HEK293T (cell line): Measurements from ENCODE around the gene CD69.
A peak's percentile ranks its signal among the peaks of the same experiment; 100 is the strongest.

ENCODE experiments used
- CTCF ChIA-PET: fragments of 350-600 bp; formaldehyde crosslinking; extraction: SDS; loops from one replicate; lab custom pipeline; 2021; ENCODE audit warnings: antibody characterized with exemption, inconsistent platforms; lab: Yijun Ruan, JAX
- POLR2A ChIA-PET: fragments of 350-600 bp; formaldehyde crosslinking; extraction: SDS; loops from one replicate; lab custom pipeline; 2020; ENCODE audit warnings: antibody characterized with exemption, inconsistent platforms; lab: Yijun Ruan, JAX
- DNase-seq: peaks from one replicate; pipeline ENCODE4 v3.0.0; 2012; ENCODE audit warnings: mixed read lengths; ENCODE audit errors: extremely low spot score
- ARNT ChIP-seq: fragments of 450-650 bp; IDR thresholded peaks from 2 replicates; pipeline ENCODE4 v1.6.1; 2017; ENCODE audit warnings: mild to moderate bottlenecking
- BHLHE40 ChIP-seq: fragments of 450-650 bp; IDR thresholded peaks from 2 replicates; pipeline ENCODE4 v1.6.1; 2016; ENCODE audit warnings: mild to moderate bottlenecking, moderate library complexity, borderline replicate concordance
- CTBP1 ChIP-seq: fragments of 450-650 bp; IDR thresholded peaks from 2 replicates; pipeline ENCODE4 v1.6.1; 2016; ENCODE audit warnings: borderline replicate concordance
- ELF4 ChIP-seq: fragments of 450-650 bp; IDR thresholded peaks from 2 replicates; pipeline ENCODE4 v1.6.1; 2017; ENCODE audit warnings: antibody characterized with exemption
- FOXA1 ChIP-seq: fragments of 450-650 bp; IDR thresholded peaks from 2 replicates; pipeline ENCODE4 v1.6.1; 2016; ENCODE audit warnings: mild to moderate bottlenecking
- FOXK2 ChIP-seq: fragments of 450-650 bp; IDR thresholded peaks from 2 replicates; pipeline ENCODE4 v1.6.1; 2016; ENCODE audit warnings: mild to moderate bottlenecking
- FOXM1 ChIP-seq: fragments of 450-650 bp; IDR thresholded peaks from 2 replicates; pipeline ENCODE4 v1.6.1; 2017; ENCODE audit warnings: mild to moderate bottlenecking, borderline replicate concordance
- HDGF ChIP-seq: fragments of 450-650 bp; IDR thresholded peaks from 2 replicates; pipeline ENCODE4 v1.6.1; 2017; ENCODE audit warnings: antibody characterized with exemption, borderline replicate concordance
- L3MBTL2 ChIP-seq: fragments of 450-650 bp; conservative IDR thresholded peaks from 2 replicates; pipeline ENCODE4 v1.6.1; 2016; ENCODE audit warnings: mild to moderate bottlenecking
- LEF1 ChIP-seq: fragments of 450-650 bp; IDR thresholded peaks from 2 replicates; pipeline ENCODE4 v1.6.1; 2017; ENCODE audit warnings: mild to moderate bottlenecking, borderline replicate concordance
- NFRKB ChIP-seq: fragments of 450-650 bp; IDR thresholded peaks from 2 replicates; pipeline ENCODE4 v1.6.1; 2016; ENCODE audit warnings: mild to moderate bottlenecking, moderate library complexity
- PKNOX1 ChIP-seq: fragments of 450-650 bp; IDR thresholded peaks from 2 replicates; pipeline ENCODE4 v1.6.1; 2016
- SP1 ChIP-seq: fragments of 450-650 bp; IDR thresholded peaks from 2 replicates; pipeline ENCODE4 v1.6.1; 2017
- SUZ12 ChIP-seq: fragments of 450-650 bp; IDR thresholded peaks from 2 replicates; pipeline ENCODE4 v1.6.1; 2016; ENCODE audit warnings: mild to moderate bottlenecking
- TARDBP ChIP-seq: fragments of 450-650 bp; IDR thresholded peaks from 2 replicates; pipeline ENCODE4 v1.6.1; 2016
- ZNF384 ChIP-seq: fragments of 450-650 bp; IDR thresholded peaks from 2 replicates; pipeline ENCODE4 v1.6.1; 2016

Gene CD69

GRCh38 chr12:9799961-9800360, 39.3 kb upstream of the CD69 start:
- ChIA-PET CTCF (interaction anchor here (1.1 to 2.8 kb wide), 3 partner anchors 50 to 57 kb away, joined by 3 to 17 read pairs (median 3); no protein-coding TSS in a partner anchor), POLR2A (no interaction called here)
- DNase-seq = no peak
- TF ChIP-seq FOXK2 (no peak), ELF4 (no peak), L3MBTL2 (no peak), NFRKB (no peak), SP1 (no peak), PKNOX1 (no peak), LEF1 (no peak), HDGF (no peak), SUZ12 (no peak), CTBP1 (no peak), TARDBP (no peak), ARNT (no peak), ZNF384 (no peak), FOXA1 (no peak)

GRCh38 chr12:9797722-9798619, 37.3 kb upstream of the CD69 start:
- ChIA-PET POLR2A (no interaction called here), CTCF (interaction anchor here (0.6 to 2.8 kb wide), 3 partner anchors 48 to 74 kb away, joined by 3 to 17 read pairs (median 3); no protein-coding TSS in a partner anchor)
- peak; percentile 37 for DNase-seq
- no peak for TF ChIP-seq ZNF384
- no peak for TF ChIP-seq HDGF
- no peak for TF ChIP-seq FOXK2
- no peak for TF ChIP-seq ARNT
- no peak for TF ChIP-seq TARDBP
- TF ChIP-seq ELF4 = no peak
- no peak for TF ChIP-seq L3MBTL2
- no peak for TF ChIP-seq SUZ12
- no peak for TF ChIP-seq FOXA1
- no peak for TF ChIP-seq NFRKB
- TF ChIP-seq LEF1 = no peak
- TF ChIP-seq BHLHE40 = no peak
- TF ChIP-seq SP1 = no peak
- TF ChIP-seq FOXM1 = no peak
- no peak for TF ChIP-seq CTBP1
- no peak for TF ChIP-seq PKNOX1

DNA sequence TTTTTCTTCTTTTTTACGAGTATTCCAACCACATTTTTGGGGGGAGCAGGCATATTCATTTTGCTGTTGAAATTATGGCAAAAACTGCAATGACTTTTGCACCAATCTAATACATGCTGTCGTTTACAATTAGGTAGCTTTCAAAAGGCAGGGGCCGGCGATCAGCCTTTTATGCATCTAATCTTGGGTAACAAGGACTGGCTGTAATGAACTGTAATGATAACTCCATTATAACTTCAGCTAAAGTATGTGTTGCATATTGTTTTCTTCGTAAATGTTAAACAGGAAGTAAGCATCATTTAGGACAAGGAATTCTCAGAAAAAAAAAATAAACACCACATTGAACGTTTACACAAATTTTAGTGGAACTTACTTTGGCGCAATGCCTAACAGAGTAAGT, 36.3 kb upstream of the CD69 start:
- no peak for DNase-seq
- no peak for TF ChIP-seq HDGF
- peak; percentile 57 for TF ChIP-seq ELF4
- ChIA-PET POLR2A (no interaction called here), CTCF (no interaction called here)

GRCh38 chr12:9796346-9796745, 35.6 kb upstream of the CD69 start:
- POLR2A ChIA-PET = no interaction called here
- CTCF ChIA-PET = no interaction called here
- TF ChIP-seq ELF4 (no peak), CTBP1 (no peak), FOXK2 (no peak), PKNOX1 (no peak), LEF1 (no peak), NFRKB (no peak), ARNT (no peak), TARDBP (no peak)
- no peak for DNase-seq

DNA sequence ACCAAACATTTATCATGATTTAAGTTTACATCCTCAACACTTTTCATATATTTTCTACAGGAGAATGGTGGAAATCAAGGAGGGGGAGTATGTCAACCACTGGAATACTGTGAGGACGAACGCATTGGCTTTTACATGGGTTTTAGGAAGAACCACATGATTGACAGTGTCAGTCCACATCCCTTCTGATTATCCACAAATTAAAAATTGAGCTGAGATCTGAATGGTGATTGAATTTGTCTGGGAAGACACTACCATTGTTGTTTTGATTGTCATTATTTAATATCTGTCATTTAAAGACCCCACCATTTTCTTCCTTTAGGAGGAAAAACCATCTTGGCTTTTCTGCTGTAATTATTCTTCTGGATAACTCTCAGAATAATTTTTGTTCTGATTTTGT, 35.2 kb upstream of the CD69 start:
- CTCF ChIA-PET = no interaction called here

More for the DNA sequence above, 35.2 kb upstream of the CD69 start:
- TF ChIP-seq LEF1 (no peak), SP1 (no peak), SUZ12 (no peak), FOXA1 (no peak), CTBP1 (no peak), FOXK2 (no peak), HDGF (no peak), ARNT (no peak), L3MBTL2 (no peak), PKNOX1 (no peak), BHLHE40 (no peak), NFRKB (no peak), ZNF384 (no peak), TARDBP (no peak), FOXM1 (no peak), ELF4 (no peak)
- POLR2A ChIA-PET = no interaction called here
- DNase-seq = no peak
